ENCODE results near the gene ALDH3B1.
A peak's percentile ranks its signal among the peaks of the same experiment; 100 is the strongest.

The ALDH3B1 gene

GRCh38 chr11:67997475-67997921, 12.6 kb upstream of the ALDH3B1 start:
- DNase-seq, result no peak

DNA sequence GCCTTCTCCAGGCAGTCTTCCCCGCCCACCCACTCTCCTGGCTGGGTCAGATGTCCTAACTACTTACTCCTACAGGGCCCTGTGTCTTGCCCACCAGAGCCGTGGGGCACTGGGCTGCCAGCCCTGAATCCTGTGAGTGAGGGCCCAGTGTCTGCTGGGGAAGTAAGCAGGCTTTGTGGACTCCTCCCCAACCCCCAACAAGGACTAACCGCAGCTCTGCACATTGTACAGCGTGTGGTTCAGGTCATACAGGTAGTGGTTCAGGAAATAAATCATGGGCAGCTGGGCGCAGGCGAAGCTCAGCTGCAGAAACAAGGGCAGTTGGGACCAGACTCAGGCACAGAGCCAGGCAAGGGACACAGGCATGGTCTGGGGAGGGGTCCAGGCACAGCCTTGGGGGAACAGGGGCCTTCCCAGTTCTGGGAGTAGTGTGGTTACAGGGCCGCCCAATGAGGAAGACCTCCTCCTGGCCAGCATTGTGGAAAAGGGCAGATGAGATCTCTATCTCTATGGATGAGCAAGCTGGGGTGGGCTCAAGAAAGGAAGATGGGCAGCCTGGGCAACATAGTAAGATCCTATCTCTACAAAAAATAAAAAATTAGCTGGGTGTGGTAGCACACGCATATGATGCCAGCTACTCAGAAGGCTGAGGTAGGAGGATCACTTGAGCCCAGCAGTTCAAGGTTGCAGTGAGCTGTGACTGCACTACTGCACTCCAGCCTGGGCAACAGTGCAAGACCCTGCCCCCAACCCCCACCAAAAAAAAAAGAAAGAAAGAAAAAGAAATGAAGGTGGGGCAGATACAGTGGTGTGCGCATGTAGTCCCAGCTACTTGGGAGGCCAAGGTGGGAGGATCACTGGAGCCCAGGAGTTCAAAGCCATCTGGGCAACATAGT, 11.7 kb upstream of the ALDH3B1 start:
- DNase-seq, result no peak

DNA sequence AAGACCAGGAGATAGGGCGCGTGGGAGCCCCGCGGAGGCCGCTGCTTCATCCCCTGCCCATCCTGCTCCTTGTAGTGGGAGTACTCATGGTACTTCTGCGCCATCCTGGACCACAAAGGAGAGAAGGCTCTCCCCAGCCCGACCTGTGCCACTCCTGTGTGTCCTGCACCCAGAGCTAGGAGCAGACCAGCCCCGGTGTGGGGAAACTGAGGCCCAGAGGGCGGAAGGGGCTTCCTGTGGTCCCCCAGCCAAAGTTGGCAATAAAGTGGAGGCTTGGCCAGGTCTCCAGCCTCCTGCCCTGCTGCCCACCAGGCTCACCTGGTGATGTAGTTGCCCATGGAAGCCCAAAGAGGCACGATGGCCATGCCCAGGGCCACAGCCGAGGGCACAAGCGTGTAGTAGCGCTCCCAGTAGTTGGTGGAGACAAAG, 10.9 kb upstream of the ALDH3B1 start:
- DNase-seq, result no peak

DNA sequence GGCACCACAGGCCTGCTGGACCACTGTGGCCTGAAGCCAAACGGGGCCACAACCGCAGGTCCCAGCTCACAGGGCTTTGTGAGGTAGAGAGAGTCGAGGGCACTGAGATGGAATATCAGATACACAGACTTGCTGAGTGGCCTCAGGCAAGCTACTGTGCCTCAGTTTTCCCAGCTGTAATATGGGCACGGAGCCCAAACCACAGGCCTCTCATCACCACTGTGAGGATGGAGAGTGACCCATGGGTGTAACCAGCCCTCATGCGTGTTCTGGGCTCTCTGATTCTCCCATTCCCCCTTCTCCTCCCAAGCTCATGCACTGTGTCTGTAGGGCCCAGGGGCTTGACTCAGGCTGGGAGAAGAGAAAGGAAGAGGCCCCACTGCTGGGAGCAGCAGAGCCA, 10.4 kb upstream of the ALDH3B1 start:
- no peak for DNase-seq

DNA sequence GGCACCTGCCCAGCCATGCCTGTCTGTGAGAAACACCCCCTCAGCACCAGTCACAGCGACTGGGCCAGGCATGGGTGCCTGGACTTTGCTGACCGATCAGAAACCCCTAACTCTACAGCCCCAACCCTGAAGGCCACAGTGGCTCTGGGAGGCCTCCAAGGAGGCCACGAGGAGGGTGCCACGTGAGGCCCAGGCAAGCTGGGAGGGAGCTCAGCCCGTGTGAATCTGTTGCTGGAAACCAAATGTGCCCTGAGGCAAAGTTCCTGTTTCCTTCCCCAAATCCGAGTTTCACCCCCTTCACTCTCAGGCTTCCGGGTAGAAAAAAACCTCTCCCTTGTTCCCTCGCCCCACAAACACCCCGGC, 7.6 kb upstream of the ALDH3B1 start:
- no peak for DNase-seq

- peak; percentile 71 for DNase-seq
These were observed 6.9 kb upstream of the ALDH3B1 start for GRCh38 chr11:68002938-68003845.

DNA sequence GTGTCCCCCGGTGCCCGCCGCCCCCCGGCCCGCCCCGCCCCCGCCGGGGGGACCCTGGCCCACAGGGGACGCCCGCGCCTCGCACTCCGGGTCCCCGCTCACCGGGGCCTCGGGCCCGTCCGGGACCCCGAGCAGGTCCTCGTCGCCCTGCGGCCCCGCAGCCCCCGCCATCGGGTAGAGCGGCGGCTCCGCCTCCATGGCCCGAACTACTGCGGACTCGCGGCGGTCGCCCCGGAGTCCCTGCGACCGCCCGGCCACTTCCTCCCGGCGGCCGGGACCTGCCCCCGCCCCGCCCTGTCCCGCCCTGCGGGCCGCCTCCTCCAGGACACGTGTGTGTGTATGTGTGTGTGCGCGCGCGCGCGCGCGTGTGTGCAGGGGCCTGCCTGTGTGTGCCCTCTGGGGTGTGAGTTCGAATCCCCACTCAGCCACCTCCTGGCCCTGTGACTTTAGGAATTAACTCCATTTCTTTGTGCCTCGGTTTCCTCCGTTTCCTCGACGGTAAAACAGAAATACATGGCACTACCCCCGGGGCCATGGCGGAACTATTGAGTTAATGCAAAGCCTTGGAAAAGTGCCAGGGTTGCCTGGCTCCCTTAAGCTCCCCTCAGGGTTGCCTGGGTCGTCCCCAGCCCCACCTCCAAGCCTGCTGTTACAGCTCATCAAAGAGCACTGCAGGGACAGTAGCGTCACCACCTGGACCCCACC, 6.1 kb upstream of the ALDH3B1 start, which contains the start of gene UNC93B1:
UNC93B1 (minus strand) TSS at position 252 of the 705 bp plus-strand sequence; CDS start at position 198, 54 bp downstream.
- peak; percentile 91 for DNase-seq

GRCh38 chr11:68004551-68005335, 5.4 kb upstream of the ALDH3B1 start:
- no peak for DNase-seq

GRCh38 chr11:68006606-68007166, 3.4 kb upstream of the ALDH3B1 start:
- no peak for DNase-seq

DNA sequence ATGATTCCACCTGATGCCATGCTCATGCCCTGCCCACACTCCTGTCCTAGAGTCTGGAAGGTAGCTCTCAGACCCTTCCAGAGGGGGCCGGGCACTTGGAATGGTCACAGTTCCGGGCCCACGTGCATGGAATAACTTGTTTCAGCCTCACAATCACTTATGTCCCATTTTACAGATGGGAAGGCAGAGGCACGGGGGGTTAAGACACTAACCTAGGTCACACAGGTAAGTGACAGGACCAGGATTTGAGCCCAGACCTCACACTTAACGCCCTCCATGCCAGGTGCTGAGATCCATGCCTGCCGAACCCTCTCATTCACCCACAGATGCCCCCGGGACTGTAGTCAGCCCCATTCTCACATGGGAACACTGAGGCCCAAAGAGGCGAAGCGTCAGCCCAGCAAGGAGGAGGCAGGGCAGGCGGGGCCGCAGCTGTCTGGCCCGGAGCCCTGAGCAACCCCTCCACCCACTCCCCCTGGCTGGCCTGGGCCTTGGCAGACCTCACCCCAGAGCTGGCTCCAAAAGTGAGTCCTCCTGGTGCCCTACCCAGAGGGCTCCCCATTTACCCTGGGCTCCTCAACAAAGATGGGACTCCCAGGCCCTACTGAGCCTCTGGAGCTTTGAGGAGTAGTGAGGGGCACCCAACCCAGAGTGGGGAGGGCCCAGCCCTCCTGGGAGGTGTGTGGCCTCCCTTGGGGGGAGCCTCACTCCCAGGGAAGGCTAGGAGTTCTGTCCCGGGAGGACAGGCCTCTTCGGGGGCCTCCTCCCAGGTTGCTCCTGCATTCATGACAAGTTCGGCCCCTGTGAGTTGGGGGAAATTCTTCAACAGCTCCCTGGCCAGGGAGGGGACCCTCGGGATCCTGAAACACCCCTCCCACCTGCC, 2.4 kb upstream of the ALDH3B1 start:
- DNase-seq, result no peak

- peak; percentile 73 for DNase-seq
These were observed 1.5 kb upstream of the ALDH3B1 start for GRCh38 chr11:68008381-68009337.

DNA sequence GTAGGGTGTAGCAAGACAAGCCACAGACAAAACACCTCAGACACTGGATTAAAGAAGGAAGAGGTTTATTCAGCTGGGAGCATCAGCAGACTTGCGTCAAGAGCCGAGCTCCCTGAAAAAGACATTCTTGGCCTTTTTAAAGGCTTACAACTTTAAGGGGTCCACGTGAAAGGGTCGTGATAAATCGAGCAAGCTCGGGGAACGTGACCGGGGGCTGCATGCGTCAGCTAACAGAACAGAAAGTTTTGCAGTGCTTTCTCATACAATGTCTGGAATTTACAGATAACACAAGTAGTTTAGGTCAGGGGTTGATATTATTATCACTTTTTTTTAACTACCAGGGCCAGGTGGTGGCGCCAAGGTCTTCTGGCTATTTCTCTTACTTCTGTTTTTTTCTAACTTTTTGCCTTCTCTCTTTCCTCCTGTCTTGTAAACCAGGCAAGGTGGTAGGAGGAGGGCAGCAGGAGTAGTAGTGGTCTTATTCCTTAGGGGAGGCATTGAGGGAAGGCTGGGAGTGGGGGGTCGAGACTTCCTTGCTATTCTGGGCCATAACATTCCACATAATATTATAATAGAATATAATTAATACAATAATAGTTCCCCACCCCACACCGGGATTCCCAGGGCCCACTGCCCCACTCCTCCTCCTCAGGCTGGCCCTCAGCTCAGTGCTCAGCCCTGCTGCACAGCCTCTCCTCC, 587 bp upstream of the ALDH3B1 start:
- DNase-seq, result no peak

DNA sequence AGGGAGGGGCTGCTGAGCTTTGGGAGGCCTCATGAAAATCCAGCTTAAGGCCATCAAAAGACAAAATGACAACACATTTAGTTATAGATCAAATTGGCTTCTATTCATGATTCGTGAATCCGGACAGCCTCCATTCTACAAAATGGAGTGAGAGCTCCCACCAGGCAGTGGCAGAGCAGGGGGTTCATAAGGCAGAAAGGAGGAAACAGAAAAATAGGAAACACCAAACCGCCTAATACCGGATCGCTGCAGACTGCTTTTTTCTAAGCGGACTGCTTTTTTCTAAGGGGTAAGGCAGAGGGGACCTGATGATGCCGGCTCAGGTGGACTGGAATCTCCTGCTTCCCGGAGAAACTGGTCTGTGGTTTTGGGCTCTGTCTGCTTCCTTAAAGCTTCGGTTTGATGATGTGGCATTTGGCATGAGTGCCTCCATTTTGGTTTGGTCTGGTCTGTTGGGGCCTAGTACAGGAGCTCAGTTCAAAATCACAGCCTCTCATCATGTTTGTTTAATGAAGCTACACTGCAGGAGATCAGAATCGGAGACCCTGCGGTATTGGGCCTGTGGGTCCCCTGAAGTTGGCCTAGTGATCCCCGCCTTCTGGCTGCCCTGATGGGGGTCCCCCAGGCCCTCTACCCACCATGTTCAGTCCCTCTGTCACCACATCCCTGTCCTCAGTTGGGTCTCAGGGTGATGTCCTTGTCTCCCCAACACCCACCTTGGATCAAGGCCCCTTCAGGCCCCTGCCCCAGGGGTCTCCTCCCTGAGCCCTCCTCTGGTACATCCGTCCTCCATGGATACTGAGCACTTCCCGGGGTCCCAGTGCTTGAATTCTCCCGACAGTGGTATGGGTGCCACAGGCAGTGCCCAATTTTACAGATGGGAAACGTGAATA, 1.2 kb downstream of the ALDH3B1 start:
- no peak for DNase-seq

- no peak for DNase-seq
These were observed 2.1 kb downstream of the ALDH3B1 start for GRCh38 chr11:68012044-68012842.

DNA sequence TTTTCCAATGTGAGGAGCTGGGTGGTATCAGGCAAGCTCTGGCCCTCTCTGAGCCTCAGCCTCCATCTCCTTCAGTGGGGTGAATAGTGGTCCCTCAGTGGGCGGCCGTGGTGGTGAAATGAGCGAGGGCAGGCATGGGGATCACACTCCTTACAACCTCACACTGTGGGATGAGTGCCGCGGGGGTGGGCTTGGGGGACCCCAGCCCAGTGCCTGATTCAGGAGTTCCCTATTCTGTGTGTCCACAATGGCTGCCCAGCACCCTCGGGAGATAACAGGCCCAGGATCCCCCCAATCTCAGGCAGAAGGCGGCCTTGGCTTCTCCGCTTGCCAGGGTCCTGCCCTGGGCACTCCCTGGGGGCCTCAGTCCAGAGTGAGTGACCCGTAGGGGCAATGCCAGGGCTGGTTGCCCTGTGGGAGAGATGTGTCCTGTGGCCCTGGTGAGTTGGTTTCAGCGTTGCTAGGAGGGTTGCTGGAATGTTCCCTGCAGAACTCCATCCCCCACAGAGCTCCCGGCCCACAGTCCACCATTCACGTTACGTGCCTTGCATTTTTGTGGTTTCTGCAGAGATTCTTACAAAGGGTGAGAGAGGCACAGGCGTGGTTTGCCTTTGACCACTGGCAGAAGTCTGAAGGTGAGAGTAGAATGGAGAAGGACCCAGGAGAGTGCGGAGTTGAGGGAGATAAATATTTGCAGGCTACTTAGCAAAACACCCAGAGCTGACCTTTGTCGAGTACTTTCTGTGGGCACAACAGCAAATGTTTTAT, 2.9 kb downstream of the ALDH3B1 start:
- DNase-seq, result no peak

- DNase-seq, result no peak
These were observed 3.6 kb downstream of the ALDH3B1 start for GRCh38 chr11:68013611-68014156.
